Glutamatergic neuron (in vitro differentiated cells): ENCODE measurements around the gene CD70. TPM values are rescaled to one million over a fixed set of nuclear protein-coding genes. Genes with fewer than 3 reads are reported as not detected.
"Not testable (repeated sequence)": the region's sequence is repeated elsewhere in the genome, so short reads cannot be mapped to it uniquely, and the experiment has no call there.

Source experiments
- DNase-seq: peaks from one replicate; pipeline ENCODE4 v3.0.0; 2022
- H3K27ac Mint-ChIP-seq: one replicate; pipeline ENCODE4 v1.8.0; 2020; ENCODE audit warnings: mild to moderate bottlenecking, mixed read lengths, inconsistent platforms; ENCODE audit not compliant: unreplicated experiment
- H3K27me3 Mint-ChIP-seq: one replicate; pipeline ENCODE4 v1.8.0; 2020; ENCODE audit warnings: mild to moderate bottlenecking, moderate library complexity, mixed read lengths, inconsistent platforms; ENCODE audit not compliant: unreplicated experiment
- H3K36me3 Mint-ChIP-seq: one replicate; pipeline ENCODE4 v1.8.0; 2020; ENCODE audit warnings: mild to moderate bottlenecking, mixed read lengths, inconsistent platforms; ENCODE audit not compliant: unreplicated experiment
- H3K4me1 Mint-ChIP-seq: one replicate; pipeline ENCODE4 v1.8.0; 2020; ENCODE audit warnings: mild to moderate bottlenecking, low read depth, mixed read lengths, inconsistent platforms; ENCODE audit not compliant: unreplicated experiment
- H3K4me3 Mint-ChIP-seq: one replicate; pipeline ENCODE4 v1.8.0; 2020; ENCODE audit warnings: mild to moderate bottlenecking, mixed read lengths, inconsistent platforms; ENCODE audit not compliant: unreplicated experiment
- H3K9me3 Mint-ChIP-seq: one replicate; pipeline ENCODE4 v1.8.0; 2020; ENCODE audit warnings: mild to moderate bottlenecking, moderate library complexity, mixed read lengths, inconsistent platforms; ENCODE audit not compliant: unreplicated experiment
- total RNA-seq: library from RNA; stranded (reverse); fragmentation: NEBNext Ultra II Directional; extraction: Animal tissue kit (Norgen Biotek cat#: 25700); gene quantifications from one replicate; pipeline ENCODE4 v1.2.1, GENCODE V29; 2021; ENCODE audit not compliant: unreplicated experiment
- TF ChIP-seq, protein P1 (sequence below): fragments of 200-600 bp; sonication (generic); IDR thresholded peaks from one replicate; pipeline ENCODE4 v1.5.0; 2021; ENCODE audit not compliant: partially characterized antibody, unreplicated experiment

CD70 gene
- total RNA-seq, 1 donor from 2014 or later: 4.7 TPM

GRCh38 chr19:6587093-6587820 lies 3.7 kb downstream of the CD70 start:
- Mint-ChIP-seq H3K36me3 (no peaks in the 10 kb centered on the region), H3K9me3 (peaks cover 6% of the 10 kb centered on the region), H3K4me3 (peak overlapping the region; percentile 98), H3K27me3 (peaks cover 37% of the 10 kb centered on the region), H3K27ac (peak overlapping the region; percentile 25), H3K4me1 (peaks cover 14% of the 10 kb centered on the region)
- peak; percentile 40 for DNase-seq
- TF ChIP-seq, protein P1, sequence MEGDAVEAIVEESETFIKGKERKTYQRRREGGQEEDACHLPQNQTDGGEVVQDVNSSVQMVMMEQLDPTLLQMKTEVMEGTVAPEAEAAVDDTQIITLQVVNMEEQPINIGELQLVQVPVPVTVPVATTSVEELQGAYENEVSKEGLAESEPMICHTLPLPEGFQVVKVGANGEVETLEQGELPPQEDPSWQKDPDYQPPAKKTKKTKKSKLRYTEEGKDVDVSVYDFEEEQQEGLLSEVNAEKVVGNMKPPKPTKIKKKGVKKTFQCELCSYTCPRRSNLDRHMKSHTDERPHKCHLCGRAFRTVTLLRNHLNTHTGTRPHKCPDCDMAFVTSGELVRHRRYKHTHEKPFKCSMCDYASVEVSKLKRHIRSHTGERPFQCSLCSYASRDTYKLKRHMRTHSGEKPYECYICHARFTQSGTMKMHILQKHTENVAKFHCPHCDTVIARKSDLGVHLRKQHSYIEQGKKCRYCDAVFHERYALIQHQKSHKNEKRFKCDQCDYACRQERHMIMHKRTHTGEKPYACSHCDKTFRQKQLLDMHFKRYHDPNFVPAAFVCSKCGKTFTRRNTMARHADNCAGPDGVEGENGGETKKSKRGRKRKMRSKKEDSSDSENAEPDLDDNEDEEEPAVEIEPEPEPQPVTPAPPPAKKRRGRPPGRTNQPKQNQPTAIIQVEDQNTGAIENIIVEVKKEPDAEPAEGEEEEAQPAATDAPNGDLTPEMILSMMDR: no peak

- H3K9me3 Mint-ChIP-seq: peaks cover 6% of the 10 kb centered on the region
- H3K4me1 Mint-ChIP-seq: peaks cover 14% of the 10 kb centered on the region
- H3K27ac Mint-ChIP-seq: peak overlapping the region; percentile 6
- peaks cover 37% of the 10 kb centered on the region for H3K27me3 Mint-ChIP-seq
- H3K36me3 Mint-ChIP-seq: no peaks in the 10 kb centered on the region
- H3K4me3 Mint-ChIP-seq: peak overlapping the region; percentile 98
- no peak for DNase-seq
- TF ChIP-seq, protein P1: no peak
These were observed 4.2 kb downstream of the CD70 start for GRCh38 chr19:6586726-6587092.

GRCh38 chr19:6586056-6586455 lies 4.9 kb downstream of the CD70 start:
- DNase-seq: no peak
- Mint-ChIP-seq H3K9me3 (peaks cover 6% of the 10 kb centered on the region), H3K36me3 (no peaks in the 10 kb centered on the region), H3K4me1 (peaks cover 14% of the 10 kb centered on the region), H3K4me3 (no peak overlapping the region), H3K27ac (no peak overlapping the region), H3K27me3 (peaks cover 35% of the 10 kb centered on the region)
- TF ChIP-seq, protein P1: no peak

GRCh38 chr19:6582515-6583484 lies 8.2 kb downstream of the CD70 start:
- H3K27me3 Mint-ChIP-seq: peaks cover 17% of the 10 kb centered on the region
- H3K27ac Mint-ChIP-seq, H3K4me3 Mint-ChIP-seq, H3K36me3 Mint-ChIP-seq, H3K4me1 Mint-ChIP-seq, H3K9me3 Mint-ChIP-seq, DNase-seq: not testable (repeated sequence)

DNA sequence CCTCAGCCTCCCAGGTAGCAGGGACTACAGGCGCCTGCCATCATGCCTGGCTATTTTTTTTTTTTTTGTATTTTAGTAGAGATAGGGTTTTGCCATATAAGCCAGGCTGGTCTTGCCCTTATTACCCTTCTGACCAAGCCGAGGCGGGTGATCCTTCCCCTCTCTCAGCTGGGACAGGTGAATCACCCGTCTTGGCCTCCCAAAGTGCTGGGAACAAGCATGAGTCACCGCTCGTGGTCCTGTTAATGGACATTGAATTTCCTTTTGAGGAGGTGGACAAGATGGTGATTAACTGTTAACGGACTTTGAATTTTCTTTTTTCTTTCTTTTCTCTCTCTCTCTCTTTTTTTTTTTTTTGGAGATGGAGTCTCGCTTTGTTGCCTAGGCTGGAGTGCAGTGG lies 10.6 kb downstream of the CD70 start:
- Mint-ChIP-seq H3K27ac (no peak overlapping the region), H3K4me3 (no peak overlapping the region), H3K27me3 (peaks cover 1% of the 10 kb centered on the region), H3K4me1 (no peaks in the 10 kb centered on the region), H3K9me3 (no peaks in the 10 kb centered on the region), H3K36me3 (peaks cover 5% of the 10 kb centered on the region)
- TF ChIP-seq, protein P1: no peak
- DNase-seq: no peak
